ENCODE measurements around the gene SEMA3C.

SEMA3C gene

DNA sequence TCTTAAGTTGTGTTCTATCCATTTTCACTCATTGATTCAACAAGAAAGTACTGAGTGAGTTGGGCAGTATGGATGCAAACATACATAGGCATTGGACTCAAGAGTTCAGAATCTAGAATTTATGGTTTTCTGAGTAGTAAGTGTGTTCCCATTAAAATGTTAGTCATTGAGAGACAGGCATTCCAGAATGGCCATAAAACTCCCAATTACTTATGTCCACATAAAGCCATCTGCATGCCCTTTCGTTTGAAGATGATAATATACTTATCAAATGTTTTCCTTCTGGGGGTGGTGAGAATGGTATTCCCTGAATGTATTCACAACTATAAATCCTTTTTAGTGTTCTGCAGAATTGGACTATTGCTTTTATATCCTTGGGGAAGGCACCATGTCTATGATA is 148.8 kb downstream of the SEMA3C start:
- ATAC-seq (ENCODE audit: low read depth) (no peak), DNase-seq (ENCODE audit: low spot score) (no peak)
- Histone ChIP-seq H3K9me3 (ENCODE audit: severe bottlenecking) (no peaks in the 10 kb centered on the region), H3K27me3 (ENCODE audit: insufficient read depth, poor library complexity, severe bottlenecking) (no peaks in the 10 kb centered on the region), H3K4me1 (ENCODE audit: insufficient read depth, poor library complexity, severe bottlenecking) (peaks cover 11% of the 10 kb centered on the region), H3K36me3 (ENCODE audit: low read depth) (peaks cover 56% of the 10 kb centered on the region), H3K4me3 (ENCODE audit: severe bottlenecking) (no peak overlapping the region), H3K27ac (ENCODE audit: poor library complexity, severe bottlenecking) (no peak overlapping the region)
- TF ChIP-seq, protein P1, sequence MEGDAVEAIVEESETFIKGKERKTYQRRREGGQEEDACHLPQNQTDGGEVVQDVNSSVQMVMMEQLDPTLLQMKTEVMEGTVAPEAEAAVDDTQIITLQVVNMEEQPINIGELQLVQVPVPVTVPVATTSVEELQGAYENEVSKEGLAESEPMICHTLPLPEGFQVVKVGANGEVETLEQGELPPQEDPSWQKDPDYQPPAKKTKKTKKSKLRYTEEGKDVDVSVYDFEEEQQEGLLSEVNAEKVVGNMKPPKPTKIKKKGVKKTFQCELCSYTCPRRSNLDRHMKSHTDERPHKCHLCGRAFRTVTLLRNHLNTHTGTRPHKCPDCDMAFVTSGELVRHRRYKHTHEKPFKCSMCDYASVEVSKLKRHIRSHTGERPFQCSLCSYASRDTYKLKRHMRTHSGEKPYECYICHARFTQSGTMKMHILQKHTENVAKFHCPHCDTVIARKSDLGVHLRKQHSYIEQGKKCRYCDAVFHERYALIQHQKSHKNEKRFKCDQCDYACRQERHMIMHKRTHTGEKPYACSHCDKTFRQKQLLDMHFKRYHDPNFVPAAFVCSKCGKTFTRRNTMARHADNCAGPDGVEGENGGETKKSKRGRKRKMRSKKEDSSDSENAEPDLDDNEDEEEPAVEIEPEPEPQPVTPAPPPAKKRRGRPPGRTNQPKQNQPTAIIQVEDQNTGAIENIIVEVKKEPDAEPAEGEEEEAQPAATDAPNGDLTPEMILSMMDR (IDR thresholded peaks at IDR 0.05; ENCODE audit: poor library complexity, severe bottlenecking) = no peak

DNA sequence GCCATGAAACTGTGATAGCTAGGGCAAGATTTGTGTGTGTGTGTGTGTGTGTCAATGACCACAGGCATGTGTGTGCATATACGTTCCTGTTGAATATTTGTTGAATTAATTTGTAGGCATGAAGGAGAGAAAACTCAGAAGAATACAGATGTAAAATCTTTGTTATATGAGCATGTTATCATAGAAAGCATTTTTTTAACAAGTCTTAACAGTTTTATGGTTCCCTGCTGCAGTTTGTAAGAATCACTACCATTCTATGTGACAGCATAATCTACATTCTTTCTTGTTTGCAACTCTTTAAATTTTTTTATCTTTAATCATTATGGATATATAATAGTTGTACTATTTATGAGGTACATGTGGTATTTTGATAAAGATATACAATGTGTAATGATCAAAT is 150.1 kb downstream of the SEMA3C start:
- H3K4me3 ChIP-seq (ENCODE audit: severe bottlenecking) = no peak overlapping the region
- H3K36me3 ChIP-seq (ENCODE audit: low read depth) = peaks cover 61% of the 10 kb centered on the region
- DNase-seq (ENCODE audit: low spot score) (no peak), ATAC-seq (ENCODE audit: low read depth) (no peak)
- no peaks in the 10 kb centered on the region for H3K9me3 ChIP-seq (ENCODE audit: severe bottlenecking)
- no peaks in the 10 kb centered on the region for H3K4me1 ChIP-seq (ENCODE audit: insufficient read depth, poor library complexity, severe bottlenecking)
- no peaks in the 10 kb centered on the region for H3K27me3 ChIP-seq (ENCODE audit: insufficient read depth, poor library complexity, severe bottlenecking)
- TF ChIP-seq, protein P1 (IDR thresholded peaks at IDR 0.05; ENCODE audit: poor library complexity, severe bottlenecking) = no peak
- H3K27ac ChIP-seq (ENCODE audit: poor library complexity, severe bottlenecking) = no peak overlapping the region

DNA sequence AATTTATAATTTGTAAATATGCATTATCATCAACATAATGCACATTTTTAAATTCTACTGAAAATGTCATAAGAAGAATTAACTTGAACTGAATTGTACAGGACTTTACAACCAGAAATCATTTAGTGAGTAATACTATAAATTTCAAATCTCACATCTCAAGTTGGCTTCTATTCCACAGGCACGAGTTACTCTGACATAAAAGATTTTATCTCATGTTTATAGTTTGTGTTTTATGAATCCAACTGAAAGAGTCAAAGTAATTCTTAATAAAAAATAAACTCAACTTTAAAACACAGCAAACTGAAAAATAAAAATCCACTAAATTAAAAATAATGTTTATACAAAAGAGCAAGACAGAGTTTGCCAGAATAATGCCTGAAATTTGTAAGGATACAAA is 151.2 kb downstream of the SEMA3C start:
- Histone ChIP-seq H3K27ac (ENCODE audit: poor library complexity, severe bottlenecking) (no peak overlapping the region), H3K36me3 (ENCODE audit: low read depth) (peaks cover 61% of the 10 kb centered on the region), H3K9me3 (ENCODE audit: severe bottlenecking) (no peaks in the 10 kb centered on the region), H3K4me3 (ENCODE audit: severe bottlenecking) (no peak overlapping the region), H3K4me1 (ENCODE audit: insufficient read depth, poor library complexity, severe bottlenecking) (no peaks in the 10 kb centered on the region), H3K27me3 (ENCODE audit: insufficient read depth, poor library complexity, severe bottlenecking) (no peaks in the 10 kb centered on the region)
- DNase-seq (ENCODE audit: low spot score) = no peak
- ATAC-seq (ENCODE audit: low read depth) = no peak
- TF ChIP-seq, protein P1 (IDR thresholded peaks at IDR 0.05; ENCODE audit: poor library complexity, severe bottlenecking) = no peak

DNA sequence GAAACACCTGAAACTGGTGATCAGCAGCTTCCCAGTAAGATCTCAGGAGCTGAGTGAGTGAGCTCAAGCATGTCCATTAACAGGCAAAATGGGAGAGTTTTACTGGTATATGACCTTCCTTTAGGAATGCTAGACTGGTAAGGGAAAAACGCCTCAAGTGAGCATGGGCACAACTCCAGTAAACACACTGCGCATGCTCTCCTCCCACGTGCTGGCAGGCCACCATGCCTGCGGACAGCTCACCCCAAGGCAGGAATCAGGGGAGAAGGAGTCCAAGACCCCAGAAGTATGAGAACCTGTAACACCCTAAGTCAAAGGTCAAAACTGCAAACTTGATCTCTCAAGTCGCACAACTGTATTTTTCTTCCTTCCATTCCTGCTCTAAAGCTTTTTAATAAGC is 152.1 kb downstream of the SEMA3C start:
- TF ChIP-seq, protein P1 (IDR thresholded peaks at IDR 0.05; ENCODE audit: poor library complexity, severe bottlenecking) = no peak
- ATAC-seq (ENCODE audit: low read depth) = no peak
- no peak overlapping the region for H3K4me3 ChIP-seq (ENCODE audit: severe bottlenecking)
- no peaks in the 10 kb centered on the region for H3K27me3 ChIP-seq (ENCODE audit: insufficient read depth, poor library complexity, severe bottlenecking)
- H3K27ac ChIP-seq (ENCODE audit: poor library complexity, severe bottlenecking) = no peak overlapping the region
- peaks cover 56% of the 10 kb centered on the region for H3K36me3 ChIP-seq (ENCODE audit: low read depth)
- H3K4me1 ChIP-seq (ENCODE audit: insufficient read depth, poor library complexity, severe bottlenecking) = no peaks in the 10 kb centered on the region
- no peaks in the 10 kb centered on the region for H3K9me3 ChIP-seq (ENCODE audit: severe bottlenecking)
- DNase-seq (ENCODE audit: low spot score) = no peak

DNA sequence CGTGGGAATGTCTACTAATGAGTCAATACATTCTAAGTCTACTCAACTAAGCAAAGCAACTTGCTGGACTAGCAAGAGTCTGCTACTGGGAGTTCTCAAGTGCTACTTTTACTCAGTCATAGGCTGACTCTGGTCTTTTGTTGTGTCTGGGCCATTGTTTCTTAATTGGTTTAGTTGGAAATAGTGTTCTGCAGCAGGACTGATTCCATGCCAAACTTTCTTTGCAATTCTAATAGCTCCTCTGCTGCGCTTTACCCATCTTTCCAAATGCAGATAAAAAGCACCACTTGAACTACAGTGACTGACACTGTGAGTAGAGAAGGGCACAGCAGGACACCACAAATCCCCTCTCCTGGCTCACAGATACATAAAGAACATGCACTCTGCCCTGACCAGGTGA is 154.7 kb downstream of the SEMA3C start:
- no peaks in the 10 kb centered on the region for H3K4me1 ChIP-seq (ENCODE audit: insufficient read depth, poor library complexity, severe bottlenecking)
- TF ChIP-seq, protein P1 (IDR thresholded peaks at IDR 0.05; ENCODE audit: poor library complexity, severe bottlenecking) = no peak
- DNase-seq (ENCODE audit: low spot score) (no peak), ATAC-seq (ENCODE audit: low read depth) (no peak)
- H3K27me3 ChIP-seq (ENCODE audit: insufficient read depth, poor library complexity, severe bottlenecking) = no peaks in the 10 kb centered on the region
- H3K9me3 ChIP-seq (ENCODE audit: severe bottlenecking) = no peaks in the 10 kb centered on the region
- no peak overlapping the region for H3K4me3 ChIP-seq (ENCODE audit: severe bottlenecking)
- H3K27ac ChIP-seq (ENCODE audit: poor library complexity, severe bottlenecking) = no peak overlapping the region
- peaks cover 59% of the 10 kb centered on the region for H3K36me3 ChIP-seq (ENCODE audit: low read depth)
